Measurements from ENCODE around the gene LACC1.

Gene LACC1

GRCh38 chr13:43879755-43880181 lies at the start of gene LACC1:
Gene LACC1 (plus strand): TSS chr13:43879904. CDS start chr13:43880986, 1,082 bp downstream.
- DNase-seq = peak in 1 of 2 experiments; percentile 85

- DNase-seq = no peak
These were observed 49.2 kb upstream of the LACC1 start for GRCh38 chr13:43830497-43830881.

- no peak for DNase-seq
These were observed 48.6 kb upstream of the LACC1 start for GRCh38 chr13:43831088-43831487.

- DNase-seq = no peak
These were observed 44.0 kb upstream of the LACC1 start for GRCh38 chr13:43835701-43836100.

GRCh38 chr13:43838909-43839308 lies 40.8 kb upstream of the LACC1 start:
- DNase-seq = no peak

- DNase-seq = no peak
These were observed 33.1 kb upstream of the LACC1 start for GRCh38 chr13:43846496-43847158.

GRCh38 chr13:43848001-43848649 lies 31.6 kb upstream of the LACC1 start:
- no peak for DNase-seq

GRCh38 chr13:43850873-43851272 lies 28.8 kb upstream of the LACC1 start:
- DNase-seq = no peak

GRCh38 chr13:43852923-43853404 lies 26.7 kb upstream of the LACC1 start:
- DNase-seq = no peak

- no peak for DNase-seq
These were observed 17.8 kb upstream of the LACC1 start for GRCh38 chr13:43861863-43862262.

- no peak for DNase-seq
These were observed 14.8 kb upstream of the LACC1 start for GRCh38 chr13:43864921-43865320.

- no peak for DNase-seq
These were observed 13.8 kb upstream of the LACC1 start for GRCh38 chr13:43865892-43866291.

GRCh38 chr13:43872181-43872580 lies 7.5 kb upstream of the LACC1 start:
- DNase-seq = no peak

GRCh38 chr13:43874504-43875092 lies 5.1 kb upstream of the LACC1 start:
- peak in 1 of 2 experiments; percentile 42 for DNase-seq

- DNase-seq = no peak
These were observed 3.3 kb upstream of the LACC1 start for GRCh38 chr13:43876366-43876765.

GRCh38 chr13:43877326-43877725 lies 2.4 kb upstream of the LACC1 start:
- DNase-seq = no peak

- peak in 1 of 2 experiments; percentile 12 for DNase-seq
These were observed 1.9 kb upstream of the LACC1 start for GRCh38 chr13:43877766-43878165.

- DNase-seq = peak; percentile 57 to 91
These were observed 581 bp upstream of the LACC1 start, which contains the start of gene CCDC122 for GRCh38 chr13:43878892-43879754. Gene CCDC122 (minus strand): TSS chr13:43879740. CDS start chr13:43869376, 10,364 bp downstream.

GRCh38 chr13:43880214-43880855 lies 631 bp downstream of the LACC1 start:
- peak in 1 of 2 experiments; percentile 51 for DNase-seq

GRCh38 chr13:43880926-43881325 lies 1.2 kb downstream of the LACC1 start:
- DNase-seq = no peak

- DNase-seq = no peak
These were observed 1.9 kb downstream of the LACC1 start for GRCh38 chr13:43881580-43881979.

- DNase-seq = no peak
These were observed 3.9 kb downstream of the LACC1 start for GRCh38 chr13:43883631-43884030.
